Fibroblast of skin of left biceps (primary cell): ENCODE data around the gene LIPI.
A peak's percentile ranks its signal among the peaks of the same experiment; 100 is the strongest.
"Not testable (repeated sequence)": the region's sequence is repeated elsewhere in the genome, so short reads cannot be mapped to it uniquely, and the experiment has no call there.

Experiments used
- DNase-seq, 2 experiments: peaks; one replicate each; pipeline ENCODE4 v3.0.0-alpha.2; 2013; ENCODE audit warnings: low read depth in 2 of 2

LIPI gene

DNA sequence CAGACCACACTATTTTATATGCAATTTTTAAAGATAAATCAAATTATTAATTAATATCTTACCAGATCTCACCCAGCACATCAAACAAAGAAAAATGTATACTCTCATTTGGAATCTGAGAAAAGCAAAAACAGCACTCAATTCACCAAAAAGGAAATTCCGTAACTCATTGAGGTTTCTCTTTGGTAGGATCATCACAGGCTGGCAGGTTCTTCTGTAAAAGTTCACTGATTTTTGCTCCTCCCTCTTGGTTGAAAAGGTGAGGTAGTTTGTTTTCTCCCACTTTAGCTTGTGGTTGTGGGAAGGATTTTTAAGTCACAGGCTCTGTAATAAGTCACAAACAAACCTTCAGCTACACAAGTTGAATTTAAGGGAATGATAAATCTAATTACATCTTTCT lies at the start of gene LIPI:
Gene LIPI, minus strand, starts transcription at position 218 of the 400 bp plus-strand sequence. Its CDS starts 110 bp downstream, at position 108.
- no peak for DNase-seq

DNA sequence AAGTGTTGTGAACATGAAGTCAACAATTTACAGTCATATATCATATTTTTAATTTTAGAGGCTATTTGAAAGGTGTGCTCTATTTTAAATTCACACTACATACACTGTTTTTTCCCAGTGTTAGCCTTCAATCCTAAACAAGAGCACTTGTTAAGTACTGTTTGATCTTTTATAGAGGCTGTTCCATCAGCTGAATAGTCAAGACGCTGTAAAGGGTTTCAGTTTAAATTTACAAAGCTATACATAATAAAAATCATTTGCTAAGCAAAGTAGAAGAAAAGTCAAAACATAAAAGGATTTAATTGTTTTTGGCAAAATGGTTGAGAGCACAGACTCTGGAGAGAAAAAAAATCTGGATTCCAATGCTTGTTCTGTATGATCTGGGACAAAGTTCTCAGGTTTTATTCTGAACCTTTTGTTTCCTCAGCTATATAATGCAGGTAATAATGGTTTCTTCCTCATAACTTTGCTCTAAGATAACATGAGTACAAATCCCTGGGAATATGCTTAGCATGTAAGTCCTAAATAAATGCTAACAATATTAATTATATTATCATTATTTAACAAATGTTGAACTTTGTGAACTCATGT lies 49.5 kb upstream of the LIPI start:
- no peak for DNase-seq

DNA sequence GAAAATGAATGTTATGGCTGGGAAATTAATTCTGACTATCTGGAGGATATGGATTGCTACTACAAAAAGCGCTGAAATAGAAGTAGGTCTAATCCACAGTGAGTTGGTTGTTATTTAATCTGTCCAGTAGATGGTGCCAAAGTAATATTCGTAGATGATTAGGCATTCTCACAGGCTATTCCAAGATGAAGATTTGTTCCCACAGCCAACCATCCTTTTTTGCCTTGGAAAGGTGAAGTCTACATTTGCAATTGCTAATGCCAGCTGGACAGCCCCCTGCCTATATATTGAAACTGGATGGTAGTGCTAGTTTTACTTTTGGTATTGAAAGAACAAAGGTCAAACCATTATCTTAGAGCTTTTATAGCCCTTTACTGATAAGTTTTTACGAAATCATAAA lies 49.0 kb upstream of the LIPI start:
- DNase-seq, result peak in 1 of 2 experiments; percentile 12

DNA sequence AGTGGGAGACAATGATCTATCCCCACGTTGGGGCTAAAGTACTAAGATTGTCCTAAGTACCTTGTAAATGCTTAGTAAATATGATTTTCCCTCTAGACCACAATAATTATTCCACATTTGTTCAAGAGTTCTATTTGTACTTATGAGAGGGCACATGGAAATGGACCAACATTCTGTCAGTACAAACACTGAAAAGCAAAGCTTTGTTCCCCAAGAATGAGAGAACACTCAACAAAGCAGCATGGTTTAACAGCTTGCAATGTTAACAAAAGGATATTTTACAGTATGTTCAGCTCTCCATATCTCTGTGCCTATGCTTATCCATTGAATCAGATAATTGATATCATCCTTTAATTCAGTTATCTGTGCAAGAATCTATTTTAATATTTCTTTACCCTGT lies 40.6 kb upstream of the LIPI start:
- DNase-seq, result no peak

DNA sequence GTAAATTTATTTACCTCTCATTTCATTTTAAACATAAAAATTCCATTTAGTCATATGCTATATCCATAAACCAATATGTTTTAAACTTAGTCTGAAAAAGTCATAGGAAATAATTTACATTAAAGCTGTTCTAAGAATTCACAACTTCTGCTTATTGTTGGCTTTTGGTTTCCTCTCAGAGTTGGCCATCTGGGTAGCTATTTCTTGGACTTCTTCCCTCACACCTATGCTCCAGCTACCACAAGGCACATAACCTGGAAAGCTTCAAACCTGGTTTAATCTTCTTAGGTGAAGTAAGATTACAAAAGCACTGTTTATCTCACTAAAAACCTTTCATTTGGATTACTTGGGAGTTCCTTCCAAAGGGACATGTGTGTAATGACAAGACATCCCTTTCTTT lies 35.0 kb upstream of the LIPI start:
- DNase-seq, result no peak

DNA sequence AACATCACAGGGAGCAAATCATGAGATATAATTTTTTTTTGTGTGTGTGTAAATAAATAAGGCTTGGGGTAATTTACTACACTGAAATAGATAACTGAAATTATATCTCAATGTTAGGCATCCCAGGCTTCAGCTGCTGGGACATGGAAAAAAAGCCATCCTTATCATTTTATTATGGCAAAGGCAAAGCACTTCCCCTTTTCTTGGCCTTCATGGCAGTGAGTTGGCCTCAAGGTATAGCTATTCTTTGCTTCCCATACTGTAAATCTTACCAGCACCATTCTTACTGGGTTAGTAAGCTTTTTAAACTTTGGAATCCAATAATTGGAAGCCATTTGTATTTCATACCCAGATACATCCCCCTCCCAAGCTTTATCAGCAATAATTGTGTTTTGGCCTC lies 34.2 kb upstream of the LIPI start:
- no peak for DNase-seq

DNA sequence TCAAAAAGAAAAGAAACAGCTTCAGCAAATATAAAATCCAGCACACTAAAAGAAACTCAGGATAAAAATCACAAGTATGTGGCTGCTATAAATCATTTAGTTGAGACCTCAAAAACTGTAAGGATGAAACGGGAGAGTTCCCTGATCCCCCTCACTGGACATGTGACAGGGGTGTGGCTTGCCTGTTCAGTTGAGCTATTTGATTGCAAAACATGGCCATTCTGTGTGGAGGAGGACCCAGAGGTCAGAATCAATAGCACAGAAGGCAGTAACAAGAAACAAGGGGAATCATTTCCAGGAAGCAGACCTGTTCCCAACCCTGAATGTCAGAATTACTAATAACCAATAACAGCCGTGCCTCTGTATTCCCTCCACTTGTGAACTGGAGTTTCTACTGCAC lies 33.1 kb upstream of the LIPI start:
- DNase-seq, result no peak

DNA sequence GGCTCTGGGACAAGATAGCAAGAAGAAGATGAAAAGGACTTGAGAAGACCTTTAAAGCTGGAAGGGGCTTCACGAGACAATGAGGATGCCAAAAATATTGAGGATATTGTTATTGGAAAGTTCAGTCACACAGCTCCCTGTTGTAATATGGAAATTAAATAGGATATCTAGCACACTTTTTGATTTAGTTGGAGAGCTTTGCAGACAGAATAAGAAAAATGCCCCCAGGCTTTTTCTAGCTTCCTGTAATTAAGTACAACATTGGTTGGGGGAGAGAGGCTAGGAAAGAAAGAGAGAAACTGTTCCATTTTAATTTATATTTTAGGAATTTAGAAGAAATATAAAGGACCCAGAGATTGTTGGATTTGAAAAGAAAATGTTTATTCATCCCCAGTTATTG lies 32.7 kb upstream of the LIPI start:
- no peak for DNase-seq

DNA sequence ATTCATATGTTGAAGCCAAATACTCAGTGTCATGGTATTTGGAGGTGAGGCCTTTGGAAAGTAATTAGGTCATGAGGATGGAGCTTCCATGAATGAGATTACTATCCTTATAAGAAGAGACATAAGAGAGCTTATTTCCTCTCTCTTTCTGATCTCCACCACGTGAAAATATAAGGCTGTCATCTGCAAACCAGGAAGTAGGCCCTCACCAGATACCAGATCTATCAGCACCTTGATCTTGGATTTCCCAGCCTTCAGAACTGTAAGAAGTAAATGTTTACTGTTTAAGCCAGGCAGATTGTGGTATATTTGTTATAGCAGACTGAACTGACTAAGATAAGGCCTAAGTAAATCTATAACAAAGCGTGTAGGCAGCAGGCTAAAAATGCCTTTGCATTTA lies 30.5 kb upstream of the LIPI start:
- no peak for DNase-seq

DNA sequence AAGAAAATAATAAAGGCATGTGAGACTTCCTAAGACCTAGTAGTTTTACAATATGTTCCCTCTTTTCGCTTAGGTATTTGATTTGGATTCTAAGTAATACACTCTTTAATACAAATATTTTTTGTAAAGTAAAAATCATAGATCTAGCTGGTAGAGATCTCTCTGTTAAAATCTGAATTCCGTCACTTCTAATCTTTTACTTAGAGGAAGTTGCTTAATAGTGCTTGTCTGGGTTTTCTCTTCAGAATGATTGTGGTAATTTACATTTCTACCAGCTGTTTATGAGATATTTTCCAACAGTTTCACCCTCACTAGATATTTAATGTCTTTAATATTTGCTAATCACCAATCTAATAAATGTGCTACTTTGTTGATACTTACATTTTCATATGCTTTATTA lies 28.5 kb upstream of the LIPI start:
- DNase-seq, result no peak

DNA sequence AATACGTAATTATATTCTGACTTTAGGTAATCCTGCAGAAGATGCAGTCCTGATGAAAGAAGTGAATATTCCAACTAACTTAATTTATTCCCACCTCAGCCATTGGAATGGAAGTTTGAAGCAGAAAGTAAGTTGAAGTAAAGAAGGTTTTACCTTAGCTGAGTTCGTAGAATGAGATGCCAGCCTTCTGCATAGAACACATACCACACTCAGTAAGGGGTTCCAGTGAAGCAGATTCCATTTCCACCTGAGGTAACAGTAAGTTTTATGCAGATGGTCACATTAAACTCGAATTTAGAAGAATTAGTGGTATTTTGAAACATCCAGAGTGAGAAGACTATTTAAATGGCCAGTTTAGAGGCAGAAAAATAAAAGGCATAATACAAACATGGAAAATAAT lies 25.4 kb upstream of the LIPI start:
- no peak for DNase-seq

DNA sequence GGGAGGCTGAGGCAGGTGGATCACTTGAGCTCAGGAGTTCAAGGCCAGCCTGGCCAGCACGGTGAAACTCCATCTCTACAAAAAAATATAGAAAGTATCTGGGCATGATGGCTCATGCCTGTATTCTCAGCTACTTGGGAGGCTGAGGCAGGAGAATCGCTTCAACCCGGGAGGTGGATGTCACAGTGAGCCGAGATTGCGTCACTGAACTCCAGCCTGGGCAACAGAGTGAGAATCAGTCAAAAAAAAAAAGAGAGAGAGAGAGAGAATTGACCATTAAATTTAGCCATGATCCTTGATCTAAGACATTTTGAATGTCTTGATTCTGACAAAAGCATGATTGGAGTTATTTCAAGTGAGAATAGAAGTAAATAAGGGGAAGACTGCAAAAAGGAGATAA lies 24.3 kb upstream of the LIPI start:
- DNase-seq, result no peak

DNA sequence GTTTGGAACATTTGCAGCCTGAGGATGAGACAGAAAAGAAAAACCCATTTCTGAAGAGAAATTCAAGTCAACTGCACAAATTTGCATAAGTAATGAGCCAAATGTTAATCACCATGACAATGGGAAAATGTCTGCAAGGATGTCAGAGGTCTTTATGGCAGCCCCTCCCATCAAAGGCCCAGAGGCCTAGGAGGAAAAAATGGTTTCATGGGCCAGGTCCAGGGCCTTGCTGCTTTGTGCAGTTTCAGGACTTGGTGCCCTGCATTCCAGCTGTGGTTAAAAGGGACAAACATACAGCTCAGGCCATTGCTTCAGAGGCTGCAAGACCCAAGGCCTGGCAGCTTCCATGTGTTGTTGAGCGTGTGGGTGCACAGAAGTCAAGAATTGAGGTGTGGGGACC lies 18.6 kb upstream of the LIPI start:
- no peak for DNase-seq

DNA sequence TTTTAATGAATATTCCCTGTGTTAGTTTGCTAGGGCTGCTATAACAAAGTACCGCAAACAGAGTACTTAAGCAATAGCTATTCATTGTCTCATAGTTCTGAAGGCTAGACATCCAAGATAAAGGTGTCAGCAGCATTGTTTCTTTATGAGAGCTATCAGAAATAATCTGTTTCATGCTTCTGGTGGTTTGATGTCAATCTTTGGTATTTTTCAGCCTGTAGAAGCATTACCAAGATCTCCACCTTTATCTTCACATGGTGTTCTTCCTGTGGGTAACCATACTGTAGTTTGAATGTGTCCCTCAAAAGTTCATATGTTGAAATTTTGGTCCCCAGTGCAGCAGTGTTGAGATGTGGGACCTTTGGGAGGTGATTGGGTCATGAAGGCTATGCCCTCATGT lies 12.6 kb upstream of the LIPI start:
- DNase-seq, result no peak

DNA sequence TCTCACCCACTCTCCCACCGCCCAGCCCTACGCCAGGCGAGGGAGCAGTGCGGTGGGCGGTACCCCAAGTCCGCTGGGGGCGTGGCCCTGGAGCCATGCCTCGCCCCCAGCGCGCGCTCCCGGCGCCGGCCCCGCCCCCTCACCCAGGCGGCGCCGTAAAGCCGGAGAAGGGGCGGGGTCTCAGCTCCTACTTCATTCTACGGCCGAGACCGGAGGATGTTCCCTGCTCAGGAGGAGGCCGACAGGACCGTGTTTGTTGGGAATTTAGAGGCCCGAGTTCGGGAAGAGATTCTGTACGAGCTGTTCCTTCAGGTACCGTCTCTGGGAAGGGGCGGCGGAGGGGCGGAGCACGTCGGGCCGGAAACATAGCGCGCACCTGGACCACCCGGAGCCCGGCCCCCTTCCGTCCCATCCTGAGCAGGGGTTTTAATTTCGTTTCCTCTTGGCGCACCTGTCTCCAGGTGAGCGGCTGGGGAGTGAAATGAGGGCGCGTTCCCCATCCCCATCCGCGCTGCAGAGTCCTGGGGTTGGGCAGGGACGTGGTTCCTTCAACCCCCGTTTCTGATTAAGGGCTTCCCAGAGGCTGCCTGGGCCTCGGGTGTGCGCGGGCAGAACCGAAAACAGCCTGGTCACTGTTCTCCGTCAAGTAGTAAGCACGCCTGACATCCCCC lies 5.4 kb upstream of the LIPI start, which contains the start of gene RBM11:
Gene RBM11, plus strand, starts transcription at position 187 of the 671 bp plus-strand sequence. Its CDS starts 30 bp downstream, at position 217.
- peak in 1 of 2 experiments; percentile 1 for DNase-seq

DNA sequence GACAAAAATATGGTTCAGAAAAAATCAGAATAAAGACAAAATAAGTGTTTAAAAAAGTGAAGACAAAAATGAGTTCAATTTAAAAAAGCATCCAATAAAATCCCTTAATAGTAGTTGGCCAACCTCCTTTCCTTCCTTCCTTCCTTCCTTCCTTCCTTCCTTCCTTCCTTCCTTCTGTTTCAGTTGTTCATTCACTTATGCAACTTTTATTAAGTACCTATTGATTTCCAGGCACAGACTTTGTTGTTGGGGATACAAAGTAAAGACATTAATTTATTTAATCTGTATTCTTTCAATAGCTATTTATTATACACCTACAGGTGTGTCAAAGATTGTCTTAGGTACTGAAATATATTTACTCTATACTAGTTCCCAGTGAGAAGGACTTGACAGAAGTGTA lies 2.4 kb upstream of the LIPI start:
- no peak for DNase-seq

DNA sequence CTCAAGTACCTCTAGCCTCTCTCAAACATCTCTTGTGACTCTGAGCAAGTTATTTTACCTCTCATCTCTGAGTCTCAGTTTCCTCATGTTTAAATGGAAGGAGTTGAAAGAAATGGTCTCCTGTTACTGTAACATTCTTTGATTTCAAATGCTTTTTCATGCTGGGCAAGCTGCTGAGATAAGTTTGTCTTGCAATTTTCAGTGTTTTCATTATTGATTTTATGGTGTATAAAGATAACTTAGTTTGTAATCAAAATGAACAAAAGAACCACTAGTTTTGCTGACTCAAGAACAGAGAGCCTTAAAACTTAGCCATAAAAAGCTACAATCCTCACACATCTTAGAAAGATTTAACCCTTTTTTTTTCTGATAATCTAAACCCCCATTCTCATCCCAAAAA lies 4.5 kb downstream of the LIPI start:
- no peak for DNase-seq

DNA sequence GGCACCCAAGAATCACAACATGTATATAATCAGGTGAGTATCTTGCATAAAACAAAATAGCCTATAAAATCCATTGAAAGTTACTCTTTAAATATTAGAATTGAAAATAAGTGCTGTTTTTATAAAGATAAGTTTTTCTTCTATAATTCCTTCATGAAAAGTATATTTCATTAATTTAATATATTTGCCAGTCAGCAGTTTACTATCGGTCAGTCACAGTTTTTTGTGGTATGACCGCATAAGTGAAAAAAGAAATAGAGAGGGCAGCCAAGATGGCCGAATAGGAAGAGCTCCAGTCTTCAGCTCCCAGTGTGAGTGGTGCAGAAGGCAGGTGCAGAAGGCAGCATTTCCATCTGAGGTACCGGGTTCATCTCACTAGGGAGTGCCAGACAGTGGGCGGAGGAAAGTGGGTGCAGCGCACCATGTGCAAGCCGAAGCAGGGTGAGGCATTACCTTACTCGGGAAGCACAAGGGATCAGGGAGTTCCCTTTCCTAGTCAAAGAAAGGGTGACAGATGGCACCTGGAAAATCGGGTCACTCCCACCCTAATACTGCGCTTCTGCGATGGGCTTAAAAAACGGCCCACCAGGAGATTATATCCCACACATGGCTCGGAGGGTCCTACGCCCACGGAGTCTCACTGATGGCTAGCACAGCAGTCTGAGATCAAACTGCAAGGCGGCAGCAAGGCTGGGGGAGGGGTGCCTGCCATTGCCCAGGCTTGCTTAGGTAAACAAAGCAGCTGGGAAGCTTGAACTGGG lies 44.1 kb downstream of the LIPI start:
- not testable (repeated sequence) for DNase-seq

DNA sequence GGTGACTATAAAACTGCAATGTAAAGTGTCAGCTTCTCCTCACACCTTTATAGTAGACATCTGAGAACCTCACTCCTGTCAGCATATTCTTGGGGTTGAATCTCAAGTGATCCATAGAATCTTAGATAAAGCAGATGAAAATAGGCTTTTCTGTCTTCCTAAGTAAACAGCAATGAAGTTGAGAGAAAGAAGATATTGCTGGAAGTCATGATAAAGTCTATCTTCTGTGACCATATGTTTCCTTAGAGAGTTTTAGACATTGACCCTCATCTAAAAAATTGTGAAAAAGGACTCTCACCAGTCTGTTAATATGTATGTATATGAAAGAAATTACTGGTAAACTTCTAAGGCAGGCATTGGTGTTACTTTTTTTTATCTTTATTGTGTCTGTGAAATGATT lies 66.8 kb downstream of the LIPI start:
- no peak for DNase-seq

DNA sequence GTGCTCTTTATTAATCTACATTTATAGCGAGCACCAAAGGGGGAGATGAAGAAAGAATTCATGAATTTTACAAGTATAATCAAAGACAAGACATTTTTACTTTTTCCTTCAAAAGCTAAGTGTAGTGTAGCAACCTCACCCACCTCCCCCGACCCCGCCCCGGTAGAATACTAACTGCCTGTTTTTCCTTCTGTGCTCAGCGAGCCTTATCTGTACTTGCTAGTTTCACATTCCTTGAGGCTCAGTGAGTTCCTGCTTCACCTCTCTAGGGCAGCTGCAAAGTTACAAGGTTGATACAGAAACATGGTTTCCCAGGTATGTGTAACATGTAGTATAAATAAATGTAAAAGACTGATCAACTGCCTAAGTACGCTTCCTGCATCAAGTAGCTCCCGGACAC lies 86.5 kb downstream of the LIPI start:
- no peak for DNase-seq

DNA sequence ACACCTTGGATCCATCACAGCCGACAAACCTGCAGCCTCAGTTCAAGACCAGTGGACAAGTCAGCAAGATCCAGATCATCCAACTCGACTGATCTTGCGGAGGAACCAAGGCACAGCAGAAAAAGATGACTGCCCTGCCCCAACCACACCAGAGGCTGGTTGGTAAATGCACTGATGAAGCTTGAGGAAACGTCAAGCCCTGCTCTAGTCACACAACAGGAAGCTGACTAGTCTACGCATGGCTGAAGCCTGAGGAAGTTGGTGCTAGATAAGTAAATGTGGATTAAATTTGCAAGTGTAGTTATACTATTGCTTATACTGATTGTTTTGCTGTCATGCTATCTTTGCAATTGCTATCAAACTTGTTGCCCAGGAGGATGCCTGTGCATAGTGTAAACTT lies 89.0 kb downstream of the LIPI start:
- no peak for DNase-seq

DNA sequence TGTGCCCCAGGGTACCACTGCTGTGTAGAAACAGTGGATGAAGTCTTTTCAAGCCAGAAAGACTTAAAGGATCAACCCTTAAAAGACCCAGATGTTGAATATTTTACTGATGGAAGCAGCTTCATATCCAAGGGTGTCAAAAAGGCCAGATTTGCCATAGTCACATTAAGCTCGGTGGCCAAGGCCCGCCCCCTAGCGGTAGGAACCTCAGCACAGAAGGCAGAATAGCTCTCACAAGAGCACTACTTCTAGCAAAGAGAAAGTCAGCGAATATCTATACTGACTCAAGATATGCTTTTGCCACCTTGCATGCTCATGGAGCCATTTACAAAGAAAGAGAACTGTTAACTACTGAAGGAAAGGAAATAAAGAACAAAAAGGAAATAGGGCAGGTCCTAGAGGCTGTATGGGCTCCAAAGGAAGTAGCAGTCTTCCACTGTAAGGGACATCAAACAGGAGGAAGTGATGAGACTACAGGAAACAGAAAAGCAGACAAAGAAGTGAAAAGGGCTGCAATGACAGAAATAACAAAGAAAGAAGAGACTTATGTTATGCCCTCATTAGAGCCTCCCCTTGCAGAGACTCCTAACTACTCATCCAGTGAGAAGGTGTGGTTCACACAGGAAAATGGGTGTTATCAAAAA lies 90.5 kb downstream of the LIPI start:
- no peak for DNase-seq

DNA sequence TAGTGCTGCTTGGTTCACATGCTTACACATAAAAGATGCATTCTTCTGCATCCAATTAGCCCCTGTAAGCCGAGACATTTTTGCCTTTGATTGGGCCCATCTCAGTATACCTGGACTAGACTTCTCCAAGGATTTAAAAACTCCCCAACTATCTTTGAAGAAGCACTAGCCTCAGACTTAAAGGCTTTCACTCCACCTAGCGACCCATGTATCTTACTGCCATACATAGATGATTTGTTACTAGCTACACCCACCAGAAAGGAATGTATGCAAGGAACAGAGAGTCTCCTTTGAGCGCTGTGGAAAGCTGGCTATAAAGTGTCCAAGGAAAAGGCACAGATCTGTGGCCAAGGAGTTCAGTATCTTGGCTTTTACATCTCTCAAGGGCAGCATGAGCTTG lies 91.7 kb downstream of the LIPI start:
- DNase-seq, result no peak
